SK-N-MC (cell line): ENCODE data around the gene SEMA3A.

Source experiments
- EZH2 ChIP-seq: fragments of 200-600 bp; sonication (generic); IDR thresholded peaks from one replicate; pipeline ENCODE4 v1.6.1; 2017; ENCODE audit warnings: antibody characterized with exemption
- FOXP2 ChIP-seq: optimal IDR thresholded peaks from 2 replicates; pipeline ENCODE3; 2011; ENCODE audit warnings: mild to moderate bottlenecking, moderate library complexity; ENCODE audit not compliant: insufficient read depth; ENCODE audit errors: extremely low read length, control extremely low read depth

DNA sequence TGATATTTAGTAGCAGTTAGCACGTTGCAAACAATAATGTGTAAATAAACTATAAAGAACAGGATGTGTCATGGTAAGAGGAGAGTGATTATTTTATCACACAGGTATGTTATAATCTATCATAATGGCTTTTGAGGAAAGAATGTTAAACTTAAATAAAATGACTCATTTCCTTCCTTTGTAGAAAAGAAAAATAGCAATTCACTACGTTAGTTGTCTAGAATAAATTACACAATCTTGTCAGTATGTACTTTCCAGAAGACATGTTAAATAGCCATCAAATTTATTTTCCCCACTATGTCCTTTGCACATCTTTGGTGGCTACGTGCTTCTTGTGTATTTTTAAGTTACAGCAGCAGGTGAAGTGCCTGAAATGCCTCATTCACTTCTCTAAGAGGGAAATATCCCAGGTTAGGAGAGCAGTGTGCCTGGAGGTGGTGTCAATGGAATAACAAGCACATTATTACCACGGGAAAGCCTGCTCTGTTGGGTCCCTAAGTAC, 133.8 kb downstream of the SEMA3A start:
- TF ChIP-seq EZH2 (no peak), FOXP2 (no peak)
